Left renal pelvis (tissue), 4 donors: ENCODE data around the gene STOX2. TPM values are rescaled to one million over a fixed set of nuclear protein-coding genes. Genes with fewer than 3 reads are reported as not detected.
"Not testable (repeated sequence)": the region's sequence is repeated elsewhere in the genome, so short reads cannot be mapped to it uniquely, and the experiment has no call there.

Experiments
- DNase-seq, 4 donors: peaks; one replicate each; pipeline ENCODE4 v3.0.0-alpha.2; 2013; ENCODE audit warnings: low read depth in 4 of 4, low spot score in 3 of 4
- polyA plus RNA-seq, 4 donors: library from polyadenylated mRNA; unstranded; fragments of 120-200 nt; gene quantifications; one replicate each; pipeline ENCODE4 v1.2.1, GENCODE V29; 2013; ENCODE audit not compliant: insufficient read length in 4 of 4

The STOX2 gene
- polyA plus RNA-seq, 4 donors: 9.0 to 13.5 (median 9.6) TPM

- DNase-seq: peak in 3 of 4 donors; percentile 48 to 58 (median 56)
Measured at GRCh38 chr4:184016759-184017668, 111.9 kb downstream of the STOX2 start.

GRCh38 chr4:184019076-184019475, 114.0 kb downstream of the STOX2 start:
- no peak for DNase-seq

GRCh38 chr4:184019667-184020623, 114.8 kb downstream of the STOX2 start:
- DNase-seq: no peak

- no peak for DNase-seq
Measured at GRCh38 chr4:184021389-184021788, 116.3 kb downstream of the STOX2 start.

GRCh38 chr4:184022679-184023383, 117.7 kb downstream of the STOX2 start:
- DNase-seq: no peak

- no peak for DNase-seq
Measured at GRCh38 chr4:184024637-184025036, 119.5 kb downstream of the STOX2 start.

- no peak for DNase-seq
Measured at GRCh38 chr4:184028561-184029374, 123.7 kb downstream of the STOX2 start.

GRCh38 chr4:184030036-184030435, 124.9 kb downstream of the STOX2 start:
- no peak for DNase-seq

- DNase-seq: no peak
Measured at GRCh38 chr4:184030764-184031163, 125.7 kb downstream of the STOX2 start.

- no peak for DNase-seq
Measured at GRCh38 chr4:184032091-184032490, 127.0 kb downstream of the STOX2 start.

- no peak for DNase-seq
Measured at GRCh38 chr4:184039963-184040383, 134.9 kb downstream of the STOX2 start.

- DNase-seq: no peak
Measured at GRCh38 chr4:184041156-184041555, 136.0 kb downstream of the STOX2 start.

GRCh38 chr4:184046148-184046547, 141.0 kb downstream of the STOX2 start:
- DNase-seq: no peak

- not testable (repeated sequence) for DNase-seq
Measured at GRCh38 chr4:184051262-184051661, 146.2 kb downstream of the STOX2 start.

- no peak for DNase-seq
Measured at GRCh38 chr4:184052616-184053015, 147.5 kb downstream of the STOX2 start.

- no peak for DNase-seq
Measured at GRCh38 chr4:184053434-184053833, 148.3 kb downstream of the STOX2 start.

- DNase-seq: no peak
Measured at GRCh38 chr4:184056877-184057276, 151.8 kb downstream of the STOX2 start.

- no peak for DNase-seq
Measured at GRCh38 chr4:184058026-184058425, 152.9 kb downstream of the STOX2 start.

- DNase-seq: no peak
Measured at GRCh38 chr4:184059099-184059498, 154.0 kb downstream of the STOX2 start.

- no peak for DNase-seq
Measured at GRCh38 chr4:184061582-184061981, 156.5 kb downstream of the STOX2 start.
